H1 (cell line): ENCODE measurements around the gene DENND6B. TPM values are rescaled to one million over a fixed set of nuclear protein-coding genes. Genes with fewer than 3 reads are reported as not detected.

Experiments
- CTCF ChIA-PET: fragments of 300-600 bp; sonication (Branson Sonifier 250); formaldehyde crosslinking; loops from one replicate; lab custom pipeline; 2021; ENCODE audit not compliant: partially characterized antibody; lab: Charles Lee
- POLR2A ChIA-PET: fragments of 300-600 bp; sonication (Branson Sonifier 250); formaldehyde crosslinking; loops from one replicate; lab custom pipeline; 2021; ENCODE audit warnings: inconsistent platforms; ENCODE audit not compliant: partially characterized antibody; lab: Charles Lee
- DNase-seq, 2 experiments: peaks; one replicate each; pipeline versions ENCODE4 v3.0.0 to v3.0.0-alpha.2; 2010 to 2022; ENCODE audit warnings: low spot score in 2 of 2, low read depth in 1 of 2, mixed read lengths in 1 of 2
- FAIRE-seq: peaks from 2 replicates; lab custom pipeline; 2011; peaks lifted over from hg19 to GRCh38; lab: Jason Lieb, UNC
- H2AFZ ChIP-seq: 2 replicates; pipeline ENCODE4 v1.8.1; 2012; ENCODE audit warnings: low read length, inconsistent platforms
- H2AK5ac ChIP-seq: 2 replicates; pipeline ENCODE4 v1.6.1; 2013; ENCODE audit warnings: low read depth, low read length
- H2BK120ac ChIP-seq: replicated peaks from 2 replicates; pipeline ENCODE3; 2013; ENCODE audit warnings: low read depth, low read length, inconsistent platforms
- H2BK12ac ChIP-seq: 2 replicates; pipeline ENCODE4 v1.6.1; 2013; ENCODE audit warnings: low read depth, low read length
- H2BK15ac ChIP-seq: 2 replicates; pipeline ENCODE4 v1.6.1; 2013; ENCODE audit warnings: low read length
- H2BK20ac ChIP-seq: 2 replicates; pipeline ENCODE4 v1.6.1; 2013; ENCODE audit warnings: low read length
- H2BK5ac ChIP-seq: 2 replicates; pipeline ENCODE4 v1.6.1; 2013; ENCODE audit warnings: low read depth, low read length
- H3K14ac ChIP-seq: 2 replicates; pipeline ENCODE4 v1.6.1; 2013; ENCODE audit warnings: inconsistent platforms; ENCODE audit not compliant: insufficient read length
- H3K18ac ChIP-seq: 2 replicates; pipeline ENCODE4 v1.6.1; 2013; ENCODE audit warnings: low read length; ENCODE audit errors: extremely low read depth
- H3K23ac ChIP-seq: 2 replicates; pipeline ENCODE4 v1.6.1; 2013; ENCODE audit warnings: inconsistent platforms; ENCODE audit not compliant: insufficient read length
- H3K23me2 ChIP-seq: 2 replicates; pipeline ENCODE4 v1.6.1; 2013; ENCODE audit warnings: low read depth, low read length
- H3K27ac ChIP-seq: 2 replicates; pipeline ENCODE4 v1.6.1; 2011; ENCODE audit warnings: low read depth, low read length, inconsistent platforms
- H3K27me3 ChIP-seq, 4 experiments: replicated peaks in 1 of 4; 1 replicate in 1 of 4; 2 replicates in 3 of 4; pipeline versions ENCODE4 v1.6.1 to v1.8.1; 2011 to 2013; ENCODE audit warnings: low read length in 3 of 4, mild to moderate bottlenecking in 3 of 4, inconsistent platforms in 2 of 4, mixed read lengths in 2 of 4, moderate library complexity in 1 of 4; ENCODE audit not compliant: control insufficient read depth in 3 of 4, insufficient read depth in 3 of 4; ENCODE audit errors: extremely low read depth in 1 of 4
- H3K36me3 ChIP-seq, 4 experiments: 2 replicates each; pipeline versions ENCODE4 v1.6.1 to v1.8.1; 2011 to 2013; ENCODE audit warnings: mild to moderate bottlenecking in 4 of 4, low read length in 3 of 4, moderate library complexity in 2 of 4, control low read depth in 1 of 4, inconsistent platforms in 1 of 4; ENCODE audit not compliant: insufficient read depth in 4 of 4, control insufficient read depth in 2 of 4
- H3K4ac ChIP-seq: replicated peaks from 2 replicates; pipeline ENCODE3; 2013; ENCODE audit warnings: low read length, low read depth, mixed read lengths, inconsistent platforms; ENCODE audit not compliant: insufficient read length
- H3K4me1 ChIP-seq, 4 experiments: replicated peaks in 1 of 4; 1 replicate in 1 of 4; 2 replicates in 3 of 4; pipeline versions ENCODE4 v1.6.1 to v1.8.1; 2011 to 2013; ENCODE audit warnings: low read length in 3 of 4, inconsistent platforms in 2 of 4, mixed read lengths in 1 of 4; ENCODE audit not compliant: insufficient read depth in 4 of 4, control insufficient read depth in 3 of 4
- H3K4me2 ChIP-seq, 2 experiments: 2 replicates each; pipeline versions ENCODE4 v1.6.1 to v1.8.1; 2011 to 2013; ENCODE audit warnings: low read depth in 2 of 2, low read length in 2 of 2, control low read depth in 1 of 2, inconsistent platforms in 1 of 2, mild to moderate bottlenecking in 1 of 2; ENCODE audit not compliant: insufficient read depth in 1 of 2
- H3K4me3 ChIP-seq, 4 experiments: fragments of 200-600, 300-600 bp in 1 of 4; sonication (generic), shearing (Covaris generic), sonication (Bioruptor Twin) in 1 of 4; 2 replicates each; pipeline versions ENCODE4 v1.5.1 to v1.8.1; 2011 to 2016; ENCODE audit warnings: low read length in 4 of 4, low read depth in 3 of 4, control low read depth in 2 of 4, inconsistent platforms in 2 of 4, mild to moderate bottlenecking in 2 of 4, mixed read lengths in 1 of 4, moderate library complexity in 1 of 4; ENCODE audit not compliant: insufficient read depth in 2 of 4; ENCODE audit errors: extremely low read depth in 1 of 4
- H3K56ac ChIP-seq: replicated peaks from 2 replicates; pipeline ENCODE3; 2013; ENCODE audit warnings: low read depth, mild to moderate bottlenecking, mixed read lengths, low read length, inconsistent platforms; ENCODE audit not compliant: insufficient read length
- H3K79me1 ChIP-seq: 2 replicates; pipeline ENCODE4 v1.6.1; 2013; ENCODE audit warnings: low read depth, low read length, control low read depth
- H3K79me2 ChIP-seq, 2 experiments: 2 replicates each; pipeline versions ENCODE4 v1.6.1 to v1.8.1; 2012 to 2013; ENCODE audit warnings: low read length in 2 of 2, mild to moderate bottlenecking in 2 of 2, inconsistent platforms in 1 of 2; ENCODE audit not compliant: insufficient read depth in 2 of 2, control insufficient read depth in 1 of 2
- H3K9ac ChIP-seq, 4 experiments: replicated peaks in 1 of 4; 1 replicate in 1 of 4; 2 replicates in 3 of 4; pipeline versions ENCODE4 v1.6.1 to v1.8.1; 2011 to 2013; ENCODE audit warnings: low read depth in 3 of 4, low read length in 3 of 4, control low read depth in 2 of 4, mild to moderate bottlenecking in 2 of 4, moderate library complexity in 2 of 4, inconsistent platforms in 1 of 4; ENCODE audit errors: extremely low read depth in 1 of 4
- H3K9me3 ChIP-seq, 2 experiments: 2 replicates each; pipeline versions ENCODE4 v1.6.1 to v1.8.1; 2012 to 2013; ENCODE audit warnings: mild to moderate bottlenecking in 2 of 2, moderate library complexity in 2 of 2, control low read depth in 1 of 2, inconsistent platforms in 1 of 2, low read depth in 1 of 2, low read length in 1 of 2, mixed read lengths in 1 of 2; ENCODE audit not compliant: insufficient read depth in 2 of 2
- H4K20me1 ChIP-seq, 2 experiments: replicated peaks in 1 of 2; 2 replicates each; pipeline versions ENCODE3 to v1.8.1; 2011 to 2013; ENCODE audit warnings: inconsistent platforms in 2 of 2, low read length in 2 of 2, mild to moderate bottlenecking in 1 of 2; ENCODE audit not compliant: insufficient read depth in 2 of 2, control insufficient read depth in 1 of 2
- H4K5ac ChIP-seq: 2 replicates; pipeline ENCODE4 v1.6.1; 2013; ENCODE audit warnings: low read length, low read depth, mixed read lengths, inconsistent platforms; ENCODE audit not compliant: insufficient read length
- H4K8ac ChIP-seq: 2 replicates; pipeline ENCODE4 v1.8.0; 2013; ENCODE audit warnings: mild to moderate bottlenecking, moderate library complexity, low read length, inconsistent platforms; ENCODE audit not compliant: insufficient read depth; ENCODE audit errors: extremely low read depth
- H4K91ac ChIP-seq: replicated peaks from 2 replicates; pipeline ENCODE3; 2013; ENCODE audit warnings: low read length, mixed read lengths, inconsistent platforms; ENCODE audit not compliant: insufficient read length
- EP300 ChIP-seq, 2 experiments: IDR thresholded peaks; 1 replicate in 1 of 2; 2 replicates in 1 of 2; pipeline ENCODE4 v1.6.1; 2011 to 2012; ENCODE audit warnings: low read depth in 2 of 2, low read length in 2 of 2, mild to moderate bottlenecking in 2 of 2, borderline replicate concordance in 1 of 2, inconsistent platforms in 1 of 2, moderate library complexity in 1 of 2
- EZH2 ChIP-seq: fragments of 200-600 bp; sonication (generic); IDR thresholded peaks from 2 replicates; pipeline ENCODE4 v1.7.1; 2012; ENCODE audit warnings: low read depth, mild to moderate bottlenecking, moderate library complexity, low read length, inconsistent platforms; ENCODE audit not compliant: severe bottlenecking
- KDM4A ChIP-seq: IDR thresholded peaks from one replicate; pipeline ENCODE4 v1.7.1; 2012; ENCODE audit warnings: low read depth, mild to moderate bottlenecking, moderate library complexity, low read length, inconsistent platforms; ENCODE audit not compliant: severe bottlenecking
- KDM5A ChIP-seq: fragments of 200-600 bp; IDR thresholded peaks from 2 replicates; pipeline ENCODE4 v1.7.1; 2012; ENCODE audit warnings: mild to moderate bottlenecking, low read length, inconsistent platforms, mixed read lengths
- NANOG ChIP-seq: IDR thresholded peaks from 2 replicates; pipeline ENCODE4 v1.6.1; 2011; ENCODE audit warnings: low read length, low read depth, mild to moderate bottlenecking, inconsistent platforms; ENCODE audit not compliant: insufficient read depth, poor library complexity, severe bottlenecking
- POU5F1 ChIP-seq: IDR thresholded peaks from 2 replicates; pipeline ENCODE4 v1.6.1; 2011; ENCODE audit warnings: low read depth, mild to moderate bottlenecking, low read length, moderate library complexity
- RAD21 ChIP-seq, 2 experiments: IDR thresholded peaks in 1 of 2; conservative IDR thresholded peaks in 1 of 2; 2 replicates each; pipeline ENCODE4 v1.6.1; 2011; ENCODE audit warnings: low read depth in 2 of 2, low read length in 2 of 2, improper control_type of control experiment in 1 of 2, inconsistent platforms in 1 of 2, mild to moderate bottlenecking in 1 of 2, moderate library complexity in 1 of 2
- RFX5 ChIP-seq: IDR thresholded peaks from 2 replicates; pipeline ENCODE4 v1.6.1; 2011; ENCODE audit warnings: low read depth, low read length, improper control_type of control experiment, borderline replicate concordance
- SP1 ChIP-seq: IDR thresholded peaks from 2 replicates; pipeline ENCODE4 v1.6.1; 2011; ENCODE audit warnings: low read depth, low read length
- SRF ChIP-seq: IDR thresholded peaks from 2 replicates; pipeline ENCODE4 v1.6.1; 2011; ENCODE audit warnings: mild to moderate bottlenecking, low read depth, low read length, moderate library complexity
- TAF7 ChIP-seq: optimal IDR thresholded peaks from 2 replicates; pipeline ENCODE3; 2011; ENCODE audit warnings: low read depth, mild to moderate bottlenecking, inconsistent platforms, low read length, moderate library complexity, borderline replicate concordance
- TCF12 ChIP-seq: IDR thresholded peaks from 2 replicates; pipeline ENCODE4 v1.6.1; 2011; ENCODE audit warnings: low read depth, mild to moderate bottlenecking, low read length
- WGBS, 2 experiments: shearing (Covaris generic) in 1 of 2; methylation state at CpG; one replicate each; pipeline versions ENCODE4 v1.1.6 to v1.1.7; 2013 to 2015; ENCODE audit warnings: low lambda C conversion rate in 2 of 2, mixed read lengths in 2 of 2, inconsistent platforms in 1 of 2, low coverage in 1 of 2, missing lambda C conversion rate in 1 of 2; ENCODE audit not compliant: insufficient replicate concordance in 2 of 2, insufficient coverage in 1 of 2, insufficient read length in 1 of 2; ENCODE audit errors: extremely low coverage in 1 of 2, missing lambda C conversion rate in 1 of 2; 5-methylcytosine and 5-hydroxymethylcytosine counted together
- polyA plus RNA-seq, 7 experiments: library from polyadenylated mRNA; depleted of rRNA in 3 of 7; stranded (reverse) in 5 of 7; unstranded in 2 of 7; fragments of >200 nt in 5 of 7; fragments of 200-250 nt in 2 of 7; gene quantifications; 1 replicate in 5 of 7; 2 replicates in 1 of 7; 4 replicates in 1 of 7; pipeline versions ENCODE4 v1.2.1 to v1.2.3, GENCODE V29; 2011 to 2013; ENCODE audit warnings: missing spikeins in 2 of 7, mixed read lengths in 2 of 7
- total RNA-seq: library from RNA; stranded (reverse); fragmentation: NEBNext Ultra II Directional; extraction: Animal tissue kit (Norgen Biotek cat#: 25700); gene quantifications from 2 replicates; pipeline ENCODE4 v1.2.1, GENCODE V29; 2021

Gene DENND6B
- total and polyA plus RNA-seq, 2 of the 8 experiments (the other 6 are each of a cell fraction or from before 2014, with no cell fraction given): 1.1 to 1.9 TPM

DNA sequence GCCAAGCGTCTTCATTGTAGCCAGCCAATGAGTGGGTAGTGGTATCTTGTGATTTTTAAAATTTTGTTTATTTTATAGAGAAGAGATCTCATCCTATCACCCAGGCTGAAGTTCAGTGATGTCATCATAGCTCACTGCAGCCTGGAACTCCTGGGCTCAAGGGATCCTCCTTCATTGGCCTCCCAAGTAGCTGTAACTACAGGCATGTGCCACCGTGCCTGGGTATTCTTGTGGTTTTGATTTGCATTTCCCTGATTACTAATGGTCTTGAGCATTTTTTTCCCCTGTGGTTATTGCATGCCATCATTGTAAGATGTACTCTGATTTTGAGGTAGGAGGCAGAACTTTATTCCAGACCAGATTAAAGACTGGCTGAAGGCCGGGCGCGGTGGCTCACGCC lies 2.4 kb upstream of the DENND6B start:
- no peak overlapping the region for H4K8ac ChIP-seq
- no peak overlapping the region for H2BK20ac ChIP-seq
- no peak overlapping the region for H3K56ac ChIP-seq
- H3K23me2 ChIP-seq: peaks cover 10% of the 10 kb centered on the region; the same call in 1 of the 2 replicates
- no peaks in the 10 kb centered on the region for H3K36me3 ChIP-seq
- DNase-seq (no peak), FAIRE-seq (no peak)
- H3K79me2 ChIP-seq: no peaks in the 10 kb centered on the region
- no peaks in the 10 kb centered on the region for H3K79me1 ChIP-seq
- no peak overlapping the region for H3K27ac ChIP-seq
- H2AK5ac ChIP-seq: no peak overlapping the region
- peaks cover 0 to 8% (median 2%) of the 10 kb centered on the region in 4 experiments; a peak in 4 of 7 replicates for H3K4me1 ChIP-seq
- H2BK15ac ChIP-seq: no peak overlapping the region
- no peak overlapping the region for H3K23ac ChIP-seq
- H3K4me3 ChIP-seq: no peak overlapping the region
- no peak overlapping the region for H3K18ac ChIP-seq
- H3K4ac ChIP-seq: no peak overlapping the region
- H4K5ac ChIP-seq: no peak overlapping the region
- H4K20me1 ChIP-seq: no peaks in the 10 kb centered on the region
- H3K9me3 ChIP-seq: no peaks in the 10 kb centered on the region
- H3K14ac ChIP-seq: no peak overlapping the region
- no peak overlapping the region for H2AFZ ChIP-seq
- H2BK5ac ChIP-seq: no peak overlapping the region
- H3K4me2 ChIP-seq: no peak overlapping the region
- ChIA-PET POLR2A (interaction anchor here (2.3 to 2.4 kb wide), 2 partner anchors 12 to 13 kb away, joined by 5 to 6 read pairs; no protein-coding TSS in a partner anchor), CTCF (interaction anchor here (0.6 to 3.1 kb wide), 8 partner anchors 11 to 119 kb away, joined by 3 to 17 read pairs (median 4); partner anchors contain the start of gene HDAC10)
- peaks cover 1 to 13% (median 12%) of the 10 kb centered on the region in 4 experiments; a peak in 6 of 7 replicates for H3K27me3 ChIP-seq
- TF ChIP-seq RAD21 (IDR thresholded peaks at IDR 0.05 in 1 of 2, conservative IDR thresholded peaks at IDR 0.05 in 1 of 2; ENCODE audit: low read depth in 2 of 2, low read length in 2 of 2) (no peak), SRF (no peak), KDM4A (no peak), TAF7 (no peak), SP1 (no peak), EZH2 (no peak), EP300 (IDR thresholded peaks at IDR 0.05; ENCODE audit: borderline replicate concordance in 1 of 2, low read depth in 2 of 2, low read length in 2 of 2) (no peak), TCF12 (no peak), KDM5A (no peak), RFX5 (no peak), POU5F1 (no peak), NANOG (no peak)
- no peak overlapping the region for H4K91ac ChIP-seq
- H2BK120ac ChIP-seq: no peak overlapping the region
- no peak overlapping the region for H3K9ac ChIP-seq
- no peak overlapping the region for H2BK12ac ChIP-seq
- WGBS, 2 experiments: 96% methylated on average over 6 of the region's 6 CpGs; no CpG with 5 or more reads in 1 of the 2 experiments
